ENCODE results near the gene B3GAT2. TPM values are rescaled to one million over a fixed set of nuclear protein-coding genes. Genes with fewer than 3 reads are reported as not detected.

Gene B3GAT2
- total and polyA plus RNA-seq, 2 of the 13 experiments (the other 11 are each of a cell fraction or from before 2014, with no cell fraction given) = 0.01 to 0.02 TPM

- TF ChIP-seq MTERF4 (CRISPR knock-in tag; IDR thresholded peaks at IDR 0.05) (no peak), MYPOP (CRISPR knock-in tag; IDR thresholded peaks at IDR 0.05) (peak; percentile 99), ATF6 (CRISPR knock-in tag; conservative IDR thresholded peaks at IDR 0.05) (no peak), SALL2 (CRISPR knock-in tag; IDR thresholded peaks at IDR 0.05) (peak; percentile 94), ARID2 (CRISPR knock-in tag; IDR thresholded peaks at IDR 0.05; ENCODE audit: borderline replicate concordance) (no peak), GATAD2A (CRISPR knock-in tag; IDR thresholded peaks at IDR 0.05) (0 out of 2 replicates have a peak, but pooled peaks have one; percentile 24), SNAPC4 (CRISPR knock-in tag; IDR thresholded peaks at IDR 0.05) (no peak), MTF1 (CRISPR knock-in tag; IDR thresholded peaks at IDR 0.05) (no peak), ZNF101 (CRISPR knock-in tag; IDR thresholded peaks at IDR 0.05; ENCODE audit: borderline replicate concordance, low read depth) (no peak), ZNF335 (CRISPR knock-in tag; IDR thresholded peaks at IDR 0.05) (no peak), DMAP1 (CRISPR knock-in tag; IDR thresholded peaks at IDR 0.05) (no peak), RELA (CRISPR knock-in tag; IDR thresholded peaks at IDR 0.05) (0 out of 2 replicates have a peak, but pooled peaks have one; percentile 68), ZFP37 (CRISPR knock-in tag; IDR thresholded peaks at IDR 0.05; ENCODE audit: borderline replicate concordance) (no peak), ATF5 (CRISPR knock-in tag; IDR thresholded peaks at IDR 0.05; ENCODE audit: low read depth) (no peak), CEBPB (IDR thresholded peaks at IDR 0.05; ENCODE audit: borderline replicate concordance, low read depth, low read length) (no peak), YY1 (IDR thresholded peaks at IDR 0.05; ENCODE audit: insufficient read depth, insufficient replicate concordance, low read depth, low read length) (peak; percentile 41), ZNF556 (CRISPR knock-in tag; IDR thresholded peaks at IDR 0.05; ENCODE audit: borderline replicate concordance) (peak; percentile 63; the same call in 1 of the 2 replicates), ZBTB14 (CRISPR knock-in tag; IDR thresholded peaks at IDR 0.05) (peak; percentile 96)
Measured at GRCh38 chr6:70955441-70956190, 1.2 kb downstream of the B3GAT2 start (continued).

Measured in HepG2 (cell line).